Inferior parietal cortex (tissue), 1 donor: ENCODE results near the gene PRKAA1.
"Not testable (repeated sequence)": the region's sequence is repeated elsewhere in the genome, so short reads cannot be mapped to it uniquely, and the experiment has no call there.

Experiments
- DNase-seq: peaks from one replicate; pipeline ENCODE4 v3.0.0-alpha.2; 2016; ENCODE audit errors: extremely low spot score

Gene PRKAA1

GRCh38 chr5:40733879-40734563, 64.2 kb downstream of the PRKAA1 start:
- no peak for DNase-seq

- DNase-seq: no peak
Measured at GRCh38 chr5:40733434-40733833, 64.7 kb downstream of the PRKAA1 start.

- DNase-seq: not testable (repeated sequence)
Measured at GRCh38 chr5:40722497-40722911, 75.7 kb downstream of the PRKAA1 start.

GRCh38 chr5:40720069-40720468, 78.1 kb downstream of the PRKAA1 start:
- DNase-seq: no peak

GRCh38 chr5:40717281-40717680, 80.9 kb downstream of the PRKAA1 start:
- DNase-seq: no peak

GRCh38 chr5:40716590-40716989, 81.6 kb downstream of the PRKAA1 start:
- no peak for DNase-seq

- DNase-seq: peak; percentile 57
Measured at GRCh38 chr5:40716000-40716399, 82.2 kb downstream of the PRKAA1 start.

- no peak for DNase-seq
Measured at GRCh38 chr5:40714001-40714400, 84.2 kb downstream of the PRKAA1 start.

GRCh38 chr5:40710575-40710974, 87.6 kb downstream of the PRKAA1 start:
- not testable (repeated sequence) for DNase-seq
